HEK293 (cell line): ENCODE results near the gene ANKRD45.
"Not testable (repeated sequence)": the region's sequence is repeated elsewhere in the genome, so short reads cannot be mapped to it uniquely, and the experiment has no call there.

Experiments
- CTCF ChIA-PET: fragments of 350-600 bp; formaldehyde crosslinking; extraction: SDS; loops from one replicate; lab custom pipeline; 2021; ENCODE audit warnings: antibody characterized with exemption; lab: Yijun Ruan, JAX
- POLR2A ChIA-PET: fragments of 300-600 bp; formaldehyde crosslinking; extraction: SDS; loops from one replicate; lab custom pipeline; 2020; ENCODE audit warnings: antibody characterized with exemption, inconsistent platforms; lab: Yijun Ruan, JAX
- H3K27ac ChIP-seq: fragments of 200-500 bp; sonication (Bioruptor generic); 2 replicates; pipeline ENCODE4 v1.5.1; 2014; ENCODE audit warnings: low read depth, low read length, control low read depth, inconsistent platforms; ENCODE audit errors: extremely low read depth
- H3K36me3 ChIP-seq, 2 experiments: fragments of 200-500 bp in 1 of 2; sonication (Bioruptor generic) in 1 of 2; 1 replicate in 1 of 2; 2 replicates in 1 of 2; pipeline ENCODE4 v1.5.1; 2014 to 2017; ENCODE audit warnings: inconsistent platforms in 2 of 2, low read length in 2 of 2; ENCODE audit not compliant: control insufficient read depth in 2 of 2, insufficient read depth in 1 of 2
- H3K4me1 ChIP-seq: fragments of 200-500 bp; sonication (Bioruptor generic); 2 replicates; pipeline ENCODE4 v1.5.1; 2014; ENCODE audit warnings: mild to moderate bottlenecking, low read length, inconsistent platforms; ENCODE audit not compliant: control insufficient read depth, insufficient read depth
- H3K4me3 ChIP-seq: 2 replicates; pipeline ENCODE4 v1.5.1; 2011; ENCODE audit warnings: low read depth, mild to moderate bottlenecking, control low read depth, low read length, moderate library complexity
- H3K9me3 ChIP-seq: fragments of 200-500 bp; sonication (Bioruptor generic); 2 replicates; pipeline ENCODE4 v1.5.1; 2014; ENCODE audit warnings: low read depth, low read length, inconsistent platforms; ENCODE audit not compliant: control insufficient read depth, insufficient read depth
- EGR2 ChIP-seq: fragments of 450-650 bp; formaldehyde crosslinking; IDR thresholded peaks from 2 replicates; pipeline ENCODE4 v1.5.1; 2016; ENCODE audit warnings: low read depth, missing biosample characterization, missing genetic modification characterization
- FEZF1 ChIP-seq: fragments of 450-650 bp; formaldehyde crosslinking; IDR thresholded peaks from 2 replicates; pipeline ENCODE4 v1.5.1; 2016; ENCODE audit warnings: missing biosample characterization, missing genetic modification characterization
- GLI2 ChIP-seq: fragments of 450-650 bp; formaldehyde crosslinking; IDR thresholded peaks from 2 replicates; pipeline ENCODE4; 2017; ENCODE audit warnings: missing biosample characterization, missing genetic modification characterization, low read depth, borderline replicate concordance
- GLIS1 ChIP-seq: fragments of 450-650 bp; formaldehyde crosslinking; IDR thresholded peaks from 2 replicates; pipeline ENCODE4 v1.5.1; 2016; ENCODE audit warnings: missing biosample characterization, missing genetic modification characterization
- HOXA7 ChIP-seq: sonication (generic); formaldehyde crosslinking; IDR thresholded peaks from 2 replicates; pipeline ENCODE4 v1.8.1; 2022; ENCODE audit warnings: missing genetic modification reagents, borderline replicate concordance
- SCRT2 ChIP-seq: fragments of 450-650 bp; formaldehyde crosslinking; IDR thresholded peaks from 2 replicates; pipeline ENCODE4 v1.5.1; 2016; ENCODE audit warnings: missing biosample characterization, missing genetic modification characterization
- TCF7L2 ChIP-seq: IDR thresholded peaks from 2 replicates; pipeline ENCODE4 v1.6.1; 2011; ENCODE audit warnings: low read depth, mild to moderate bottlenecking, inconsistent platforms, low read length, moderate library complexity, borderline replicate concordance
- WT1 ChIP-seq: fragments of 450-650 bp; formaldehyde crosslinking; IDR thresholded peaks from 2 replicates; pipeline ENCODE4 v1.5.1; 2016; ENCODE audit warnings: missing biosample characterization, missing genetic modification characterization
- ZBTB48 ChIP-seq: fragments of 450-650 bp; formaldehyde crosslinking; IDR thresholded peaks from 2 replicates; pipeline ENCODE4 v1.5.1; 2016; ENCODE audit warnings: missing biosample characterization, missing genetic modification characterization
- ZBTB49 ChIP-seq: fragments of 450-650 bp; formaldehyde crosslinking; IDR thresholded peaks from 2 replicates; pipeline ENCODE4 v1.5.1; 2016; ENCODE audit warnings: missing biosample characterization, missing genetic modification characterization, low read depth
- ZFHX2 ChIP-seq: fragments of 450-650 bp; formaldehyde crosslinking; conservative IDR thresholded peaks from 2 replicates; pipeline ENCODE4 v1.5.1; 2016; ENCODE audit warnings: missing biosample characterization, missing genetic modification characterization
- ZNF112 ChIP-seq: fragments of 450-650 bp; formaldehyde crosslinking; IDR thresholded peaks from 2 replicates; pipeline ENCODE4 v1.5.0; 2017; ENCODE audit warnings: missing biosample characterization, missing genetic modification characterization
- ZNF121 ChIP-seq: fragments of 450-650 bp; formaldehyde crosslinking; IDR thresholded peaks from 2 replicates; pipeline ENCODE4 v1.5.1; 2016; ENCODE audit warnings: missing biosample characterization, missing genetic modification characterization
- ZNF24 ChIP-seq: fragments of 450-650 bp; formaldehyde crosslinking; IDR thresholded peaks from 2 replicates; pipeline ENCODE4 v1.5.1; 2016; ENCODE audit warnings: missing biosample characterization, missing genetic modification characterization
- ZNF366 ChIP-seq: fragments of 450-650 bp; formaldehyde crosslinking; conservative IDR thresholded peaks from 2 replicates; pipeline ENCODE4 v1.5.1; 2016; ENCODE audit warnings: missing biosample characterization, missing genetic modification characterization
- ZNF558 ChIP-seq: fragments of 450-650 bp; formaldehyde crosslinking; IDR thresholded peaks from 2 replicates; pipeline ENCODE4 v1.5.1; 2016; ENCODE audit warnings: missing biosample characterization, missing genetic modification characterization
- ZNF610 ChIP-seq: fragments of 450-650 bp; formaldehyde crosslinking; IDR thresholded peaks from 2 replicates; pipeline ENCODE4 v1.5.1; 2016; ENCODE audit warnings: missing biosample characterization, missing genetic modification characterization, borderline replicate concordance
- ZNF660 ChIP-seq: fragments of 450-650 bp; IDR thresholded peaks from 2 replicates; pipeline ENCODE4 v1.5.1; 2018; ENCODE audit warnings: missing biosample characterization, mild to moderate bottlenecking, missing genetic modification characterization
- ZNF704 ChIP-seq: fragments of 450-650 bp; formaldehyde crosslinking; IDR thresholded peaks from 2 replicates; pipeline ENCODE4 v1.5.1; 2016; ENCODE audit warnings: missing biosample characterization, missing genetic modification characterization
- ZSCAN23 ChIP-seq: fragments of 450-650 bp; formaldehyde crosslinking; IDR thresholded peaks from 2 replicates; pipeline ENCODE4 v1.5.1; 2016; ENCODE audit warnings: missing biosample characterization, missing genetic modification characterization
- TF ChIP-seq, protein P1 (sequence below): fragments of 450-650 bp; formaldehyde crosslinking; IDR thresholded peaks from 2 replicates; pipeline ENCODE4 v1.5.1; 2016; ENCODE audit warnings: missing biosample characterization, missing genetic modification characterization

The ANKRD45 gene

GRCh38 chr1:173616859-173617258 lies 52.8 kb downstream of the ANKRD45 start:
- Histone ChIP-seq H3K36me3 (no peaks in the 10 kb centered on the region), H3K4me3 (no peak overlapping the region), H3K9me3 (no peaks in the 10 kb centered on the region), H3K4me1 (no peaks in the 10 kb centered on the region), H3K27ac (no peak overlapping the region)
- ChIA-PET CTCF (no interaction called here), POLR2A (no interaction called here)
- no peak for TF ChIP-seq TCF7L2
- no peak for TF ChIP-seq ZBTB48 (tag by site-specific recombination)
- TF ChIP-seq ZNF704 (tag by site-specific recombination), result no peak
- TF ChIP-seq HOXA7 (CRISPR knock-in tag), result no peak
- TF ChIP-seq ZNF24 (tag by site-specific recombination), result no peak
- TF ChIP-seq ZNF610 (tag by site-specific recombination), result no peak
- no peak for TF ChIP-seq ZNF366 (tag by site-specific recombination)
- TF ChIP-seq GLI2 (tag by site-specific recombination), result no peak
- no peak for TF ChIP-seq ZSCAN23 (tag by site-specific recombination)
- TF ChIP-seq ZNF558 (tag by site-specific recombination), result no peak
- no peak for TF ChIP-seq ZNF112 (tag by site-specific recombination)
- no peak for TF ChIP-seq ZBTB49 (tag by site-specific recombination)
- no peak for TF ChIP-seq ZNF660 (tag by site-specific recombination)
- no peak for TF ChIP-seq FEZF1
- TF ChIP-seq GLIS1 (tag by site-specific recombination), result no peak
- TF ChIP-seq ZNF121, result no peak

DNA sequence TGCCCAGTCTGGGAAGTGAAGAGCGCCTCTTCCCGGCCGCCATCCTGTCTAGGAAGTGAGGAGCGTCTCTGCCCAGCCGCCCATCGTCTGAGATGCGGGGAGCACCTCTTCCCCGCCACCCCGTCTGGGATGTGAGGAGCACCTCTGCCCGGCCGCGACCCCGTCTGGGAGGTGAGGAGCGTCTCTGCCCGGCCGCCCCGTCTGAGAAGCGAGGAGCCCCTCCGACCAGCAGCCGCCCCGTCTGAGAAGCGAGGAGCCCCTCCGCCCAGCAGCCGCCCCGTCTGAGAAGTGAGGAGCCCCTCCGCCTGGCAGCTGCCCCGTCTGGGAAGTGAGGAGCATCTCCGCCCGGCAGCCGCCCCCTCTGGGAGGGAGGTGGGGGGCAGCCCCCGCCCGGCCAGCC lies 56.6 kb downstream of the ANKRD45 start:
- H3K4me1 ChIP-seq, H3K9me3 ChIP-seq, CTCF ChIA-PET, POLR2A ChIA-PET, H3K36me3 ChIP-seq, H3K27ac ChIP-seq, H3K4me3 ChIP-seq: not testable (repeated sequence)

- TF ChIP-seq, protein P1, sequence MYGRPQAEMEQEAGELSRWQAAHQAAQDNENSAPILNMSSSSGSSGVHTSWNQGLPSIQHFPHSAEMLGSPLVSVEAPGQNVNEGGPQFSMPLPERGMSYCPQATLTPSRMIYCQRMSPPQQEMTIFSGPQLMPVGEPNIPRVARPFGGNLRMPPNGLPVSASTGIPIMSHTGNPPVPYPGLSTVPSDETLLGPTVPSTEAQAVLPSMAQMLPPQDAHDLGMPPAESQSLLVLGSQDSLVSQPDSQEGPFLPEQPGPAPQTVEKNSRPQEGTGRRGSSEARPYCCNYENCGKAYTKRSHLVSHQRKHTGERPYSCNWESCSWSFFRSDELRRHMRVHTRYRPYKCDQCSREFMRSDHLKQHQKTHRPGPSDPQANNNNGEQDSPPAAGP, result peak; percentile 91
- TF ChIP-seq WT1 (tag by site-specific recombination) (peak; percentile 57; the same call in 1 of the 2 replicates), SCRT2 (tag by site-specific recombination) (0 out of 2 replicates have a peak, but pooled peaks have one; percentile 19), ZFHX2 (tag by site-specific recombination) (peak; percentile 67), ZNF366 (tag by site-specific recombination) (no peak), EGR2 (tag by site-specific recombination) (peak; percentile 94)
- no peak overlapping the region for H3K27ac ChIP-seq
- no peak overlapping the region for H3K4me3 ChIP-seq
- H3K4me1 ChIP-seq, result no peaks in the 10 kb centered on the region
- ChIA-PET POLR2A (no interaction called here), CTCF (no interaction called here)
- no peaks in the 10 kb centered on the region for H3K9me3 ChIP-seq
- no peaks in the 10 kb centered on the region for H3K36me3 ChIP-seq
Measured at GRCh38 chr1:173608503-173609216, 61.0 kb downstream of the ANKRD45 start.
